Fibroblast of lung (primary cell): ENCODE results near the gene ZMYND19.

ENCODE experiments used
- EZH2 ChIP-seq: IDR thresholded peaks from 2 replicates; pipeline ENCODE4 v1.5.1; 2012; ENCODE audit warnings: low read length, control low read depth, mild to moderate bottlenecking; ENCODE audit errors: missing control alignments
- TF ChIP-seq, protein P1 (sequence below), 2 donors: IDR thresholded peaks in 1 of 2; conservative IDR thresholded peaks in 1 of 2; 1 replicate in 1 of 2; 2 replicates in 1 of 2; pipeline ENCODE4 v1.5.1; 2011 to 2012; ENCODE audit warnings: low read length in 2 of 2, control low read depth in 1 of 2, inconsistent platforms in 1 of 2, low read depth in 1 of 2, mild to moderate bottlenecking in 1 of 2

DNA sequence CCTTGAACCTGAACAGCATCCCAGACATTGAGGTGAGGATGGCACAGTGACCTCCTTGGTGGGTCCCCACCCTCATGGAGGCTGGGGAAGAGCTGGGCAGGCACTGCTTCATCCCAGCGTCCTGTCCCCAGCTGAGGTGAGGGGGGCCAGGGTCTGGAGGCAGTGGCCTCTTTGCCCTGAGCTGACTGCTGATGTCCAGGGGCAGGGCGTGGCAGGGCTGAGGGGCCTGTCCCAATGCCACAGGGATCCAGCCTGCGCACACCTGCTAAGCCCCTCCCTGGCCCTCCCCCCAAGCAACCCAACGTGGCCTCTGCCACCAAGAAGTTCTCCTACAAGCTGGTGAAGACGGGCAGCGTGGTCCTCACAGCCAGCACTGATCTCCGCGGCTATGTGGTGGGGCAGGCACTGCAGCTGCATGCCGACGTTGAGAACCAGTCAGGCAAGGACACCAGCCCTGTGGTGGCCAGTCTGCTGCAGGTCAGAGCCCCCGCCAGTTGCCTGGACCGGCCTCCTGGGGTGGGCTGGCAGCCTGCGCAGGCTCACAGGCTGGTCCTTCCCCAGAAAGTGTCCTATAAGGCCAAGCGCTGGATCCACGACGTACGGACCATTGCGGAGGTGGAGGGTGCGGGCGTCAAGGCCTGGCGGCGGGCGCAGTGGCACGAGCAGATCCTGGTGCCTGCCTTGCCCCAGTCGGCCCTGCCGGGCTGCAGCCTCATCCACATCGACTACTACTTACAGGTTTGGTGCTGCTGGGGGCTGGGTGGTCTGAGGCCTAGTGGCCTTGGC is 23.6 kb upstream of the ZMYND19 start:
- TF ChIP-seq, protein P1, sequence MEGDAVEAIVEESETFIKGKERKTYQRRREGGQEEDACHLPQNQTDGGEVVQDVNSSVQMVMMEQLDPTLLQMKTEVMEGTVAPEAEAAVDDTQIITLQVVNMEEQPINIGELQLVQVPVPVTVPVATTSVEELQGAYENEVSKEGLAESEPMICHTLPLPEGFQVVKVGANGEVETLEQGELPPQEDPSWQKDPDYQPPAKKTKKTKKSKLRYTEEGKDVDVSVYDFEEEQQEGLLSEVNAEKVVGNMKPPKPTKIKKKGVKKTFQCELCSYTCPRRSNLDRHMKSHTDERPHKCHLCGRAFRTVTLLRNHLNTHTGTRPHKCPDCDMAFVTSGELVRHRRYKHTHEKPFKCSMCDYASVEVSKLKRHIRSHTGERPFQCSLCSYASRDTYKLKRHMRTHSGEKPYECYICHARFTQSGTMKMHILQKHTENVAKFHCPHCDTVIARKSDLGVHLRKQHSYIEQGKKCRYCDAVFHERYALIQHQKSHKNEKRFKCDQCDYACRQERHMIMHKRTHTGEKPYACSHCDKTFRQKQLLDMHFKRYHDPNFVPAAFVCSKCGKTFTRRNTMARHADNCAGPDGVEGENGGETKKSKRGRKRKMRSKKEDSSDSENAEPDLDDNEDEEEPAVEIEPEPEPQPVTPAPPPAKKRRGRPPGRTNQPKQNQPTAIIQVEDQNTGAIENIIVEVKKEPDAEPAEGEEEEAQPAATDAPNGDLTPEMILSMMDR (conservative IDR thresholded peaks at IDR 0.05 in 1 of 2, IDR thresholded peaks at IDR 0.05 in 1 of 2; ENCODE audit: low read depth in 1 of 2, low read length in 2 of 2): no peak
- TF ChIP-seq EZH2: no peak
